HuH-7 (cell line): ENCODE measurements around the gene EHMT2.
"Not testable (repeated sequence)": the region's sequence is repeated elsewhere in the genome, so short reads cannot be mapped to it uniquely, and the experiment has no call there.

Source experiments
- DNase-seq: peaks from one replicate; pipeline ENCODE4 v3.0.0; 2011; ENCODE audit warnings: low spot score

Gene EHMT2

DNA sequence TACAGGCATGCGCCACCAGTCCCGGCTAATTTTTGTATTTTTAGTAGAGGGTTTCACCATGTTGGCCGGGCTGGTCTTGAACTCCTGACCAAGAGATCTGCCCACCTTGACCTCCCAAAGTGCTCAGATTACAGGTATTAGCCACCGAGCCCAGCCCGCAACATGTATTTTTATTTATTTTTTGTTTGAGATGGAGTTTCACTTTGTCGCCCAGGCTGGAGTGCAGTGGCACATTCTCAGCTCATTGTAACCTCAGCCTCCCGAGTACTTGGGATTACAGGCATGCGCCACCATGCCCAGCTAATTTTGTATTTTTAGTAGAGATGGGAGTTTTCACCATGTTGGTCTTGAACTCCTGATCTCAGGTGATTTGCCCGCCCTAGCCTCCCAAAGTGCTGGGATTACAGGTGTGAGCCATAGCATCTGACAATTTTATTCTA, 59.4 kb downstream of the EHMT2 start:
- not testable (repeated sequence) for DNase-seq

- DNase-seq: no peak
These were observed 60.0 kb downstream of the EHMT2 start for GRCh38 chr6:31837369-31838113.

GRCh38 chr6:31836474-31837368, 60.8 kb downstream of the EHMT2 start:
- DNase-seq: no peak

- DNase-seq: no peak
These were observed 61.4 kb downstream of the EHMT2 start for GRCh38 chr6:31836047-31836473.

GRCh38 chr6:31834367-31835250, 62.9 kb downstream of the EHMT2 start:
- peak; percentile 88 for DNase-seq

GRCh38 chr6:31831350-31832215, 65.9 kb downstream of the EHMT2 start:
- no peak for DNase-seq

- DNase-seq: no peak
These were observed 66.6 kb downstream of the EHMT2 start for GRCh38 chr6:31830886-31831335.
